Ovary (tissue), 9 donors: ENCODE data around the gene POLR2J. TPM values are rescaled to one million over a fixed set of nuclear protein-coding genes. Genes with fewer than 3 reads are reported as not detected.

Source experiments
- DNase-seq, 5 donors: peaks; one replicate each; pipeline ENCODE4 v3.0.0-alpha.2; 2019 to 2020
- H3K27ac ChIP-seq, 2 donors: fragments of 200-600 bp; one replicate each; pipeline versions ENCODE4 v1.5.1 to v1.8.0; 2019 to 2022
- H3K27me3 ChIP-seq: fragments of 200-600 bp; one replicate; pipeline ENCODE4 v1.8.0; 2022
- H3K36me3 ChIP-seq: fragments of 200-600 bp; sonication (generic); one replicate; pipeline ENCODE4 v1.5.1; 2019
- H3K4me1 ChIP-seq: one replicate; pipeline ENCODE4 v1.8.1; 2013; ENCODE audit warnings: mild to moderate bottlenecking, moderate library complexity; ENCODE audit not compliant: insufficient read depth
- H3K4me3 ChIP-seq: fragments of 200-600 bp; sonication (generic); one replicate; pipeline ENCODE4 v1.5.1; 2017
- H3K9me3 ChIP-seq, 2 donors: fragments of 200-600 bp in 1 of 2; sonication (generic) in 1 of 2; one replicate each; pipeline versions ENCODE4 v1.5.1 to v1.8.1; 2013 to 2019; ENCODE audit warnings: mild to moderate bottlenecking in 1 of 2, moderate library complexity in 1 of 2
- EP300 ChIP-seq: sonication (generic); formaldehyde crosslinking; IDR thresholded peaks from one replicate; pipeline ENCODE4 v1.6.1; 2017; ENCODE audit warnings: antibody characterized with exemption
- POLR2A ChIP-seq: fragments of 450-650 bp; IDR thresholded peaks from one replicate; pipeline ENCODE4 v1.6.1; 2017; ENCODE audit warnings: antibody characterized with exemption, mild to moderate bottlenecking, moderate library complexity
- WGBS, 3 donors: extraction: QIAGEN DNeasy Blood & Tissue Kit in 1 of 3; methylation state at CpG; one replicate each; pipeline versions ENCODE4 v1.1.5 to v1.1.7; 2013 to 2017; 5-methylcytosine and 5-hydroxymethylcytosine counted together
- intact Hi-C, 4 donors: fragments of 100-400 bp; cut with DNase I; formaldehyde crosslinking; loops; one replicate each; pipeline versions ENCODE4 v1.11.0 to v1.15.1; 2022 to 2023
- polyA plus RNA-seq, 2 donors: library from polyadenylated mRNA; stranded (reverse); fragments of 200-250 nt in 1 of 2; fragments of 350-450 nt in 1 of 2; fragmentation: Illumina TruSeq in 1 of 2; extraction: RNeasy Lipid Tissue Mini Kit (QIAGEN cat#74804) in 1 of 2; gene quantifications; one replicate each; pipeline ENCODE4 v1.2.3, GENCODE V29; 2013 to 2014
- total RNA-seq, 7 donors: library from RNA; depleted of rRNA in 2 of 7; stranded (reverse); fragments of >200 nt in 2 of 7; fragmentation: NEBNext Ultra II Directional in 3 of 7; extraction: Animal tissue kit (Norgen Biotek cat#: 25700) in 3 of 7; gene quantifications; one replicate each; pipeline versions ENCODE4 v1.1.0 to v1.2.4, GENCODE V29; 2016 to 2023
- TF ChIP-seq, protein P1 (sequence below), 3 donors: fragments of 450-650 bp in 2 of 3; fragments of 200-600 bp in 1 of 3; IDR thresholded peaks; one replicate each; pipeline versions ENCODE4 v1.5.1 to v1.8.0; 2016 to 2022; ENCODE audit warnings: antibody characterized with exemption in 3 of 3, mild to moderate bottlenecking in 1 of 3
- donor health status: DM: no; HTN: no; CAD: no; lungs with moderate emphysema.
- donor health status: DM: no; HTN: no; CAD: no.
- donor health status: Bipolar disorder and iron deficiency.
- donor health status: DM: yes; HTN: yes; CAD: no.
- donor health status: DM: no; HTN: no; CAD: no.
- donor health status: DM: yes; HTN: yes; CAD: no.

POLR2J gene
- total and polyA plus RNA-seq, 9 donors = 17.7 to 77.1 (median 41.9) TPM

DNA sequence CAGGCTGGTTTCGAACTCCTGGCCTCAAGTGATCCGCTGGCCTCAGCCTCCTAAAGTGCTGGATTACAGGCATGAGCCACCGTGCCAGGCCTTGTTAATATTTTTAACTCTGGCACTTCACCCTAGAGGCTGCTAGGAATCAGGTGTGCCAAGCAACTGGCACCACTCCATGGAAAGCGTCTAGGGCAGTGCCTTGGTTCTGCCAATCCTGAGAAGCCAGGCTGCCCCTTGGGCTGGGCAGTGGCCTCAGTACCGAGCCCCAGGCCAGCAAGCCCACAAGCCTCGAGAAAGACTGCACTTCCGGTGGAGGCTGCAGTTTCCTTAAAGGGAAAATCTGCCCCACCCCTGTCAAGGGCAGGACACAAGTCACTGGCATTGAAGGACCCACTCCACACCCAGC lies 25.4 kb downstream of the POLR2J start:
- TF ChIP-seq EP300 = no peak
- no peak for TF ChIP-seq POLR2A
- TF ChIP-seq, protein P1, sequence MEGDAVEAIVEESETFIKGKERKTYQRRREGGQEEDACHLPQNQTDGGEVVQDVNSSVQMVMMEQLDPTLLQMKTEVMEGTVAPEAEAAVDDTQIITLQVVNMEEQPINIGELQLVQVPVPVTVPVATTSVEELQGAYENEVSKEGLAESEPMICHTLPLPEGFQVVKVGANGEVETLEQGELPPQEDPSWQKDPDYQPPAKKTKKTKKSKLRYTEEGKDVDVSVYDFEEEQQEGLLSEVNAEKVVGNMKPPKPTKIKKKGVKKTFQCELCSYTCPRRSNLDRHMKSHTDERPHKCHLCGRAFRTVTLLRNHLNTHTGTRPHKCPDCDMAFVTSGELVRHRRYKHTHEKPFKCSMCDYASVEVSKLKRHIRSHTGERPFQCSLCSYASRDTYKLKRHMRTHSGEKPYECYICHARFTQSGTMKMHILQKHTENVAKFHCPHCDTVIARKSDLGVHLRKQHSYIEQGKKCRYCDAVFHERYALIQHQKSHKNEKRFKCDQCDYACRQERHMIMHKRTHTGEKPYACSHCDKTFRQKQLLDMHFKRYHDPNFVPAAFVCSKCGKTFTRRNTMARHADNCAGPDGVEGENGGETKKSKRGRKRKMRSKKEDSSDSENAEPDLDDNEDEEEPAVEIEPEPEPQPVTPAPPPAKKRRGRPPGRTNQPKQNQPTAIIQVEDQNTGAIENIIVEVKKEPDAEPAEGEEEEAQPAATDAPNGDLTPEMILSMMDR (IDR thresholded peaks at IDR 0.05) = no peak
- Histone ChIP-seq H3K4me1 (no peaks in the 10 kb centered on the region), H3K4me3 (no peak overlapping the region), H3K27ac (no peak overlapping the region), H3K9me3 (no peaks in the 10 kb centered on the region), H3K27me3 (no peaks in the 10 kb centered on the region), H3K36me3 (no peaks in the 10 kb centered on the region)
- WGBS, 3 donors = 77 to 91% (median 81%) methylated on average over 7 of the region's 7 CpGs
- no peak for DNase-seq
- intact Hi-C loops = no loop called here

DNA sequence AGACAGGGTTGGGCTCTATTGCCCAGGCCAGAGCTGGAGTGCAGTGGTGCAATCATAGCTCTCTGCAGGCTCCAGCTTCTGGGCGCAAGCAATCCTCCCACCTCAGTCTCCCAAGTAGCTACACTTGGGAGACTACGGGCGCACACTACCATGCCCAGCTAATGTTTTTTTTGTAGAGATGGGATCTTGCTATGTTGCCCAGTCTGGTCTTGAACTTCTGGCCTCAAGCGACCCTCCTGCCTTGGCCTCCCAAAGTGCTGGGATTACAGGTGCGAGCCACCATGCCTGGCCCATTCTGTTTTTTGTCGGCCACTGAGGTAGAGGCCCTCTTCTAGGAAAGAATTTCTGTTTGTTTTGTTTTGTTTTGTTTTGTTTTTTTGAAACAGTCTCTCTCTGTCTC lies 26.3 kb downstream of the POLR2J start:
- TF ChIP-seq, protein P1 (IDR thresholded peaks at IDR 0.05) = no peak
- no peak for TF ChIP-seq POLR2A
- TF ChIP-seq EP300 = no peak
- DNase-seq = no peak
- intact Hi-C loops = no loop called here
- no peaks in the 10 kb centered on the region for H3K9me3 ChIP-seq
- H3K36me3 ChIP-seq = no peaks in the 10 kb centered on the region
- H3K27ac ChIP-seq = no peak overlapping the region
- 86 to 92% (median 87%) methylated on average over 6 of the region's 6 CpGs for WGBS, 3 donors
- H3K27me3 ChIP-seq = no peaks in the 10 kb centered on the region
- H3K4me1 ChIP-seq = no peaks in the 10 kb centered on the region
- H3K4me3 ChIP-seq = no peak overlapping the region

DNA sequence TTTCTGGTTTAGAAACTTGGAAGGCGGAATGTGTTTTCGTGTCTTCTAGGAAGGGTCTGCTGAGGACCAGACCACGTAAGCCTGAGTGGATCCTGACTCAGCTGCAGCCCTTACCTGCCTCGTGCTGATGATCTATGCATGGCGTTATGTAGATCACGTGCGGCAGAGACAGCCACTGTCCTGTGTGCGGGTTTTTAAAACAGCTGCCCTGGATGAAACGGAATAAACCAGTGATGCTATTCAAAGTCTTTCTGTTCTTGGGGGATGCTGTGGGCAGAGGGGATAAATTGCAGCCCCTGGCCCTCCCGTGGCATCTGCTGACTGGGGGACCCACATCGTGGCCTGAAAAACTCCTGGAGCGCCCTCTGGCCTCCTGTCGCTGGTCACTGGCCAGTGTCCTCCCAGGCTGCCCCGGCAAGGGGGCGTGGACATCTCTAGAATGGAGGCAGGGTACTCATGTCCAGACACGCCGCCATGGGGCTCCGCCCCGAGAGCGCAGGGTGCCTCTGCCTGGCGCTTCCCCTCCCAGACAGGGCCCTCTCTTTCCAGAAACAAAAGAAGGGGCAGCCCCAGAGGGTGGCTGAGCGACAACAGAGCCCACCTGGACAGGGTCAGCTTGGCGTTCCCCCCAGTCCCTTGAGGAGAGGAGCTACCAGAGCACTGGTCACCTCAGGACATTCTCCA lies 27.2 kb downstream of the POLR2J start:
- Histone ChIP-seq H3K27ac (no peak overlapping the region), H3K27me3 (no peaks in the 10 kb centered on the region), H3K4me1 (no peaks in the 10 kb centered on the region), H3K9me3 (no peaks in the 10 kb centered on the region), H3K36me3 (no peaks in the 10 kb centered on the region), H3K4me3 (no peak overlapping the region)
- 29 to 42% (median 40%) methylated on average over 23 of the region's 23 CpGs for WGBS, 3 donors
- no peak for DNase-seq
- intact Hi-C loops = no loop called here
- TF ChIP-seq, protein P1 (IDR thresholded peaks at IDR 0.05) = no peak
- no peak for TF ChIP-seq POLR2A
- TF ChIP-seq EP300 = no peak

DNA sequence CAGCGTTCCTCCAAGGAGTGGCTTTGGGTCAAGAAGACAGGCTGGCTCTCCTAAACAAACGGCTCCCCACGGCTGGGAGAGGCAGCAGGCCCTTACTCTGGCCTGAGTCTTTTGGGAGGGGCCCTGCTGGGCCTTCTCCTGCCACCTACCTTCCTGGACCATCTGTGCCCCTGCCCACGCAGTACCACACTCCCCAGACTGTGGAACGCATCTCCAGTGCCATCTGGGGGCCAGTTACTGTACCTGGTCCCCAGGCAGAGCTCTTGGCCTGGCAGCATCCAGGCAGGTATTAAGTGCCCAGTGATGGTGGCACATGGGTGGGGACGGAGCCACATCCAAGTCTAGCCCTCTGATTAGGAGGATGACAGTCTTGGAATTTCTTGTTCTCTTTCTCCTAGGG lies 28.5 kb downstream of the POLR2J start:
- no peaks in the 10 kb centered on the region for H3K36me3 ChIP-seq
- TF ChIP-seq, protein P1 (IDR thresholded peaks at IDR 0.05) = no peak
- no peak for TF ChIP-seq POLR2A

More for the DNA sequence above, 28.5 kb downstream of the POLR2J start:
- no peaks in the 10 kb centered on the region for H3K9me3 ChIP-seq
- intact Hi-C loops = no loop called here
- no peak overlapping the region for H3K4me3 ChIP-seq
- H3K27ac ChIP-seq = no peak overlapping the region
- WGBS, 3 donors = 66 to 73% (median 67%) methylated on average over 6 of the region's 6 CpGs
- no peaks in the 10 kb centered on the region for H3K4me1 ChIP-seq
- no peaks in the 10 kb centered on the region for H3K27me3 ChIP-seq
- no peak for DNase-seq
